HepG2 (cell line): Measurements from ENCODE around the gene ACSM3. TPM values are rescaled to one million over a fixed set of nuclear protein-coding genes. Genes with fewer than 3 reads are reported as not detected.

ENCODE experiments used
- AGO1 ChIP-seq: fragments of 200-400 bp; formaldehyde crosslinking; IDR thresholded peaks from 2 replicates; pipeline ENCODE4 v1.6.1; 2017; ENCODE audit warnings: mild to moderate bottlenecking, low read depth, low read length, moderate library complexity; ENCODE audit not compliant: poor library complexity, severe bottlenecking
- BATF2 ChIP-seq: sonication (generic); formaldehyde crosslinking; IDR thresholded peaks from 2 replicates; pipeline ENCODE4 v1.8.0; 2022; ENCODE audit warnings: mild to moderate bottlenecking, missing genetic modification reagents, moderate library complexity
- CBX2 ChIP-seq, 2 experiments: fragments of 200-600 bp in 1 of 2; sonication (generic); formaldehyde crosslinking in 1 of 2; IDR thresholded peaks; 2 replicates each; pipeline versions ENCODE4 v1.7.0 to v1.8.1; 2018 to 2022; ENCODE audit warnings: low read depth in 2 of 2, low read length in 1 of 2, mild to moderate bottlenecking in 1 of 2, missing genetic modification reagents in 1 of 2
- FIP1L1 ChIP-seq: fragments of 200-400 bp; formaldehyde crosslinking; IDR thresholded peaks from 2 replicates; pipeline ENCODE4 v1.6.1; 2018; ENCODE audit warnings: low read depth, mild to moderate bottlenecking, low read length, moderate library complexity, borderline replicate concordance; ENCODE audit not compliant: insufficient read depth
- KDM2A ChIP-seq: sonication (generic); formaldehyde crosslinking; IDR thresholded peaks from 2 replicates; pipeline ENCODE4 v1.4.0; 2020; ENCODE audit warnings: low read depth, missing genetic modification reagents, borderline replicate concordance
- KLF11 ChIP-seq: IDR thresholded peaks from 2 replicates; pipeline ENCODE4 v1.6.1; 2016; ENCODE audit warnings: missing compliant biosample characterization
- MTERF4 ChIP-seq: sonication (generic); formaldehyde crosslinking; IDR thresholded peaks from 2 replicates; pipeline ENCODE4 v1.8.0; 2023; ENCODE audit warnings: mild to moderate bottlenecking, missing genetic modification reagents
- NR3C1 ChIP-seq: sonication (generic); formaldehyde crosslinking; IDR thresholded peaks from 2 replicates; pipeline ENCODE4 v1.4.0; 2020; ENCODE audit warnings: missing genetic modification reagents
- RNF219 ChIP-seq: sonication (generic); formaldehyde crosslinking; IDR thresholded peaks from 2 replicates; pipeline ENCODE4 v1.5.0; 2020; ENCODE audit warnings: mild to moderate bottlenecking, missing genetic modification reagents
- SOX5 ChIP-seq: IDR thresholded peaks from 2 replicates; pipeline ENCODE4 v1.6.1; 2016; ENCODE audit warnings: borderline replicate concordance
- ZBTB3 ChIP-seq: sonication (generic); formaldehyde crosslinking; IDR thresholded peaks from 2 replicates; pipeline ENCODE4 v1.4.0; 2020; ENCODE audit warnings: low read depth, mild to moderate bottlenecking, moderate library complexity, missing genetic modification reagents, borderline replicate concordance
- ZBTB33 ChIP-seq: sonication (generic); formaldehyde crosslinking; IDR thresholded peaks from 2 replicates; pipeline ENCODE4 v1.4.0; 2020; ENCODE audit warnings: missing genetic modification reagents
- ZBTB38 ChIP-seq: sonication (generic); formaldehyde crosslinking; IDR thresholded peaks from 2 replicates; pipeline ENCODE4 v1.5.1; 2020; ENCODE audit warnings: mild to moderate bottlenecking, missing genetic modification reagents
- ZMYM3 ChIP-seq: sonication (generic); formaldehyde crosslinking; IDR thresholded peaks from 2 replicates; pipeline ENCODE4 v1.5.1; 2020; ENCODE audit warnings: mild to moderate bottlenecking, missing genetic modification reagents
- ZNF512B ChIP-seq: sonication (generic); formaldehyde crosslinking; IDR thresholded peaks from 2 replicates; pipeline ENCODE4 v1.5.1; 2020; ENCODE audit warnings: missing genetic modification reagents, mild to moderate bottlenecking, borderline replicate concordance
- ZNF615 ChIP-seq: sonication (generic); formaldehyde crosslinking; IDR thresholded peaks from 2 replicates; pipeline ENCODE4 v1.5.0; 2020; ENCODE audit warnings: mild to moderate bottlenecking, missing genetic modification reagents, borderline replicate concordance
- ZNF691 ChIP-seq: sonication (generic); formaldehyde crosslinking; IDR thresholded peaks from 2 replicates; pipeline ENCODE4 v1.4.0; 2020; ENCODE audit warnings: missing genetic modification reagents, low read depth, mild to moderate bottlenecking, borderline replicate concordance
- polyA plus RNA-seq, 8 experiments: library from polyadenylated mRNA; depleted of rRNA in 3 of 8; stranded (reverse) in 7 of 8; unstranded in 1 of 8; fragments of >200 nt; fragmentation: Illumina TruSeq in 4 of 8; extraction: Trizol in 4 of 8; gene quantifications; 2 replicates each; pipeline versions ENCODE4 v1.2.1 to v1.2.3, GENCODE V29; 2011 to 2016; ENCODE audit warnings: low read depth in 4 of 8, missing spikeins in 1 of 8, mixed read lengths in 1 of 8; ENCODE audit not compliant: insufficient read depth in 1 of 8
- total RNA-seq, 5 experiments: library from RNA; depleted of rRNA; stranded (reverse); fragments of >200 nt; fragmentation: Illumina TruSeq; extraction: Trizol; gene quantifications; 2 replicates each; pipeline ENCODE4 v1.2.3, GENCODE V29; 2016; ENCODE audit warnings: low read depth in 1 of 5

Gene ACSM3
- total and polyA plus RNA-seq, 2 of the 13 experiments (the other 11 are each of a cell fraction or from before 2014, with no cell fraction given): 74.0 to 108 TPM

- TF ChIP-seq SOX5 (peak; percentile 61), AGO1 (peak; percentile 95), KDM2A (CRISPR knock-in tag) (peak; percentile 100), ZBTB33 (CRISPR knock-in tag) (peak; percentile 79; the same call in 1 of the 2 replicates), ZNF615 (CRISPR knock-in tag) (peak; percentile 92; the same call in 1 of the 2 replicates), BATF2 (CRISPR knock-in tag) (no peak), NR3C1 (CRISPR knock-in tag) (peak; percentile 86; the same call in 1 of the 2 replicates), FIP1L1 (peak; percentile 82; the same call in 1 of the 2 replicates), ZBTB3 (CRISPR knock-in tag) (no peak), RNF219 (CRISPR knock-in tag) (0 out of 2 replicates have a peak, but pooled peaks have one; percentile 69), ZNF691 (CRISPR knock-in tag) (peak; percentile 94), MTERF4 (0 out of 2 replicates have a peak, but pooled peaks have one; percentile 9), ZBTB38 (peak; percentile 77), KLF11 (CRISPR knock-in tag) (peak; percentile 82; the same call in 1 of the 2 replicates), ZMYM3 (peak; percentile 97), CBX2 (IDR thresholded peaks at IDR 0.05; ENCODE audit: low read depth, low read length) (no peak; the same call in 1 of the 2 replicates), CBX2 (CRISPR knock-in tag; IDR thresholded peaks at IDR 0.05; ENCODE audit: low read depth) (peak; percentile 86; the same call in 1 of the 2 replicates), ZNF512B (peak; percentile 84; the same call in 1 of the 2 replicates)
These were observed 22.1 kb upstream of the ACSM3 start, which contains the start of gene THUMPD1 (continued) for GRCh38 chr16:20741554-20742285.
